GM18502 (cell line): ENCODE data around the gene CATSPER1.

Experiments
- ATAC-seq: cut with Tn5 transposase; IDR thresholded peaks from one replicate; pipeline ENCODE4 v1.9.1; 2021; ENCODE audit warnings: mild to moderate bottlenecking; ENCODE audit not compliant: unreplicated experiment, poor library complexity

The CATSPER1 gene

DNA sequence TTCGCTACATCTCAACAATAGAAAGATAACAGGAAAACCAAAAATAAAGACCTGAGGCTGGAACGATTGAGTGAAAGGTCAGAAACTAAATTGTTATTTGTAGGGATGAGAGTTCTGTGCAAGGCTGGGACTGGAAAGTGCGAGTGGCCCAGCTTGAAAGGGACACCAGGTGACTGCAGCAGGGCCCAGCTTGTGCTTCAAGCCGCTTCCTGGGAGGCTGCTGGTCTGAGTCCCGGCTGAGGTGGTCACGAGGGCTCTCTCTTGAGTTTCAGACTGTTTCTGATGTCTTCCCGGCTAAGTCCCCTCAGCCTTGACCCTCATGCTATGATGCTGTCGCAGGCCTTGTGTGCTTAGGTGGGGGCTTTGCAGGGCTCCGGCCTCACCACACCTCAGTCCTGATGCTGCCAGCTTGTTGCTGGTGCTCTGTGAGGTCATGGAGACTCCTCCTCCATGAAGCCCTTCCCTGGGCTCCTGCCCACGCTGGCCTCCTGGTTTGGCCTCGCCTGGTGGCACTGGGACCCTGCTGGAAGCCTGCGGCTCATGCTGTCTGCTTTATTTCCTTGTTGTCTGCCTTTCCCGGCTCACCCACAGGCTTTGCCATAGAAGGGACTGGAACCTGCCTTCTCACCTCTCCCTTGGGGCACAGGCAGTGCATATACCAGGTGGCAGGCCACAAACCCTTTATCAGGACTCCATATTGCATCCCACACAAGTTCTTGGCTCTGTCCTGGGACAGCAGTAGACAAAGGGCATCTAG is 20.0 kb downstream of the CATSPER1 start:
- ATAC-seq: no peak

DNA sequence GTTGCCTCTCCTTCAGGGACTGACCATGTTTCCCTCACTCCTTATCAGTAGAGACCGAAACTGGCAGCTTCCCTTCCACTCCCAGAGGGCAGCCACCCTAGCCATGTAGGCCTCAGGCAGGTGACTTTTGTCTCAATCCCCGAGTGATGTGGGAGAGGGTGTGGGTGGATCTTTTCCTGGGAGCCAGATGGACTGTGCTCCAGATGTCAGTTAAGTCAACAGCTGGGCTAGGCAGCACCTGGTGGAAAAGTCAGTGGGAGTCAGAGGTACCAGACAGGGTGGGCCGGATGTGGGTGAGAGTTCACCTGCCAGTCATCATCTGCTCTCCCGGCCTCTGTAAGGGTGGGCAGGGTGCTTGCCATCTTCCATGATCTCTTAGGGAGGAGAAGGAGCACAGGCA is 22.1 kb downstream of the CATSPER1 start:
- ATAC-seq: no peak

DNA sequence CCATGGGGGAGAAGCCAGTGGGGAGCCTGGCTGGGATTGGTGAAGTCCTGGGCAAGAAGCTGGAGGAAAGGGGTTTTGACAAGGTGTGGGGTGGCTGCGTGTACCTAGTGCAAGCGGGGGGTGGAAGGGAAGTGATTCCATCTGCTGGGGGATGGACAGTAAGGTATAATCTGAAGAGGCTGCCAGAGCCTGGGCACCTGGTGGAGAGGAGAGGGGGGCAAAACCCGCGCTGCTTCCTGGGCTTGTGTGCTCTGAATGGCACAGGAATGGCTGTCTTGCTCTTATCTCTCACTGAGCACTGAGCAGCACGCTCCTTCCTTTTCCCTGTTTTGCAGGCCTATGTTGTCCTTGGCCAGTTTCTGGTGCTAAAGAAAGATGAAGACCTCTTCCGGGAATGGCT is 23.0 kb downstream of the CATSPER1 start:
- ATAC-seq: no peak

DNA sequence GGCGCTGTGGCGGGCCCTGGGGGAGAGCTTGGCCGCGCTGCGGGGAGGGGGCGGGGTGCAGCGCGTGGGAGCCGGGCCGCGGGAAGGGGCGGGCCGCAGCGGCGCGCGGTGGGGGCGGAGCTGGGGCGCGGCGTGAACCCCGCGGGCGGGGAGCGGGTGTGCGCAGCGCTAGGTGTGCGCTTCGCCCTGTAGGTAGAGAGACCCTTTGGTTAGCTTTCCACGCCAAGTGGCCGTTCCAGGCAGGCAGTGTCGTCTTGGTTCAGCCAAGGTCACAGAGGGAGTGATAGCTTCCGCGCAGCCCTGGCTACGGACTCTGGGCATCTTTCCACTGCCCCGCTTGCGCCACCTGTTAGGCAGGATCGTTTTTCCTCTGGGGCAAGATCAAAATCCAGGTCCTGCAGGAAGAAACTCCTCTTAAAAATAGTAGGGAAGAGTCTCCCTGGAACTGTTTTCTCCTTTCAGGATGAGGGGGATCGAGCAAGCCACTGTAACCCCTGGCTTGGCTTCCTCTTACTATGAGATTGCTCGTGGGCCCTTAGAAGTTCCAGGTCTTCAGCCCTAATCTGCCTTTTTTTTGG is 23.5 kb downstream of the CATSPER1 start:
- ATAC-seq: peak; percentile 42

DNA sequence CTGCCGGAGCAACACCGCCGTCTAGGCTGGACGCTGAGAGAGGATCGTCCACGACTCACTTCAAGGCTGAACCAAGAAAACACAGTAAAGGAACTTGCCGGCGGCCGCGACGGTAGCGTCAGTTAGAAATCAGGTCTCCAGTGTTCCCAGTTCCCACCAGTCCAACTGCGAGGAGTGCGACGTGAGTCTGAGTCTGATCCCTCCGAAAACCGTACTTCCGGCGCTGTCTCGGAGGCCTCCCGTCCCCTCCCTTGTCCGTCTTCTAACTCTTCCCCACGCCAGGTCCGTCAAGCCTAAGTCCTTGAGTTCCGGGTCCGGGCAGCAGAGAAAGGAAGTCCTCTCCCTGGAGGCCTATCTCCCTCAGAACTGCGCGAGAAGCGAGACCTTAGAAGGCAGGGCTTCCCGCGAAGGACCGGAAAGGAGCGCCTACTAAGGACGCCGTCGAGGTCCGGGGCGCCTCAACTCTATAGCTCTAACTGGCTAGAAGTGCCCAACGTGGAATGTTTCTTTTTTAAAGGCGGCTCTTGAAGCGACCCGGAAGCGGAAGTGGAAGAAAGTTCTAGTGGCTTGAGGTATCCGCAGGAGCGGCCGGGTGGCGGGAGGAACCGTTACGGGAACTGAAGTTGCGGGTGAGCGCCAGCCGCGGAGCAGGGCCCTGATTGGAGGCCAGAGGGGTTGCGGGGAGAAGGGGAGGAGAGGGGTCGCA is 24.2 kb downstream of the CATSPER1 start, which contains the start of the genes BANF1 and EIF1AD:
TSS of gene BANF1 (plus strand) at position 562 of the 706 bp plus-strand sequence. CDS start 748 bp downstream, outside the sequence.
TSS of gene EIF1AD (minus strand) at position 216 of the 706 bp plus-strand sequence. CDS start 1,768 bp downstream, outside the sequence.
- peak; percentile 86 for ATAC-seq

DNA sequence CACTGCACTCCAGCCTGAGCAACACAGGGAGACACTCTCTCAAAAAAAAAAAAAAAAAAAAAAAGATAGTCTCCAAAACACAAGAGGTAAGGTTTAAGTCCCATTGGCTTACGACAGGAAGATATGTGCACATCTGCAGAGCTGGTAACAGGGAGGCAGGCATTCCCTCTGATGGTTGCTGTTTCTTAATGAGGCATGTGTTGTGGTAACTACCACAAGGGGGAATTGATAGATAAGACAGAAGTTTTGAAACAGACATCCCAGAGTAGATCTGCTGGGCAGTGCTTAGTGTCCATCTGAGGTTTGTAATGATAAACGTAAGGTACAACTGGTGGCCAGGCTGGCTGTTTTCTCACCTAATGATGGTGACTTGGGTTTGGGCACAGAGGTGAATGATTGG is 29.0 kb downstream of the CATSPER1 start:
- ATAC-seq: no peak

DNA sequence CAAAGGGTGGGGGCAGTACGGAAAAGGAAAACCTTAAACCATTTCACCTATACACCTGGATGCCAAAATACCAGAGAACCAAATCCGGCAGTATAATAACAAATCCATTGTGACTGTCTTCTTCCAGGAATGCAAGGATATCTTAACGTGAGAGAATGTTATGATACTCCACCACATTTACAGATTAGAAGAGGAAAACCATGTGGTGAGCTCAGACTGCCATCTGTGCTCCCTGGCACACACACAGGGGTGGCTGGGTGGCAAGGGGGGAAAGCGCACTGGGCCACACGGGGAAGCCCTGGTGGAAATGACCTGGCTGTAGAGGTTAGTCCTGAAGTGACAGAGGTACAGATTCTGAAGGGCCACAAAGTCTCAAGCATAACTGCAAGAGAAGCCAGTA is 34.2 kb downstream of the CATSPER1 start:
- ATAC-seq: no peak

DNA sequence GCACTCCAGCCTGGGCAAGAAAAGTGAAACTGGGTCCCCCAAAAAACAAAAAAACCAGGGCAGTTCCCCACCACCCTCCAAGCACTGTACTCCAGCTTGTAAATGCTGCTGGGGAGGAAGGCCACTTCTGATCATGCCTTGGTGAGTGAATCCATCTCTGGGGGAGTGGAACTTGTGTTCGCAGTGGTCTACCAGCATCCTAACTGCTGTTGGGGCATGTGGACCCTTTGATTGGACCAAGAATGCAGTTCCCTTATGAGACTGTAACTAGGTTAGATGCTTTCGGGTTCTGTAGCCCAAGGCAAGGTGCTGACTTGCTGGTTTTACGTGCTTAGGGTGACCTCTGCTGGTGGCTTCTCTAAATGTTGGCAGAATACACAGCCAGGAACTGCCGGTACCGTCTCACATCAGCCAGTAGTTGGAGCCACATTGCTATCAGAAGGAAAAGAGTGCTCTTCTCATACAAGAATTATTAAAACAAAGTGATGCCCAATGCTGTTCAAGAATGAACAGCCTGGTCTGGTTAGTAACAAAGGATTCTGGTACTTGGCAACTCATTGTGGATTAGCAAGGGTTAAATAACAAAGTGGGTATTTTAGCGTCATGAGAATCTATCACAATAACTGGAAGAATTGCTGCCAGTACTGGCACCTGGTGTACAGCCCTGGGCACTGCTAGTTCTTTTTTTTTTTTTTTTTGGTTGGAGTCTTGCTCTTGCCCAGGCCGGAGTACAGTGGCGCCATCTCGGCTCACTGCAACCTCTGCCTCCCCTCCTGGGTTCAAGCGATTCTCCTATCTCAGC is 37.3 kb downstream of the CATSPER1 start:
- ATAC-seq: peak; percentile 88

DNA sequence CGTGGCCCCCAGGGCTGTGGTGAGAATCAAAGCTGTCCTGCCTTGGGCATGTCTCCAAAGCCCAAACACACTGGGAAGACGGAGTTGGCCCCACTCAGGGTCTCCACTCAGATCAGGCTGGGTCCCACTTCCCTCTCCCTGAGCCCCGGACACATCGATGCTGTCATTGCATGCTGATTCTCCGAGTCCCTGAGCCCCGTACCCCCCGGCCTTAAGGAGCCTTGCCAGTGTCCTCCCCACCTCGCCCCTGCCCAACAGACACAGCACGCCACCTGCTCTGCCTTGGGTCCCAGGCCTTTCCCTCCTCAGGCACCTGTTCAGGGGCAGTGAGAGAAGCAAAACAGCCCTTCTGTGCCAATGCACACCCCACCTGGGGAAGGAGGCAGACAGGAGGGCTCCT is 38.9 kb downstream of the CATSPER1 start:
- no peak for ATAC-seq

DNA sequence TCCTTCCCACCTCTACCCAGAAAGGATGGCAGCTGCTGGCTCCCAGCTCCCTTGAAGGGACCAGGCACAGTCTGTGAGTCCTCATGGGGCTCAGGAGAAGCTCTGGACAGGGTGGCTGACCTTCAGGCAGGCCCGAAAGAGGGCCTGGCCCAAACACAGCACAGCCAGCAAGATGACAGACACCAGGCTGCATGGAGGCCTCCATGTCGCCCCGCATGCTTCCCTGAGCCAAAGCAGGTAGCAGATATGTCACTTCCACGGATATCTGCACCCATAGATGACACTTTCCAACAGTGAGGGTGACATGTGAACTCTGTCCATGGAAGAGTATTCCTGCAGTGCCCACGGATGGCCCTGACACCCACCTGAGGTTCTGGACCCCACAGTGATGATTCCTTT is 42.7 kb downstream of the CATSPER1 start:
- ATAC-seq: no peak

DNA sequence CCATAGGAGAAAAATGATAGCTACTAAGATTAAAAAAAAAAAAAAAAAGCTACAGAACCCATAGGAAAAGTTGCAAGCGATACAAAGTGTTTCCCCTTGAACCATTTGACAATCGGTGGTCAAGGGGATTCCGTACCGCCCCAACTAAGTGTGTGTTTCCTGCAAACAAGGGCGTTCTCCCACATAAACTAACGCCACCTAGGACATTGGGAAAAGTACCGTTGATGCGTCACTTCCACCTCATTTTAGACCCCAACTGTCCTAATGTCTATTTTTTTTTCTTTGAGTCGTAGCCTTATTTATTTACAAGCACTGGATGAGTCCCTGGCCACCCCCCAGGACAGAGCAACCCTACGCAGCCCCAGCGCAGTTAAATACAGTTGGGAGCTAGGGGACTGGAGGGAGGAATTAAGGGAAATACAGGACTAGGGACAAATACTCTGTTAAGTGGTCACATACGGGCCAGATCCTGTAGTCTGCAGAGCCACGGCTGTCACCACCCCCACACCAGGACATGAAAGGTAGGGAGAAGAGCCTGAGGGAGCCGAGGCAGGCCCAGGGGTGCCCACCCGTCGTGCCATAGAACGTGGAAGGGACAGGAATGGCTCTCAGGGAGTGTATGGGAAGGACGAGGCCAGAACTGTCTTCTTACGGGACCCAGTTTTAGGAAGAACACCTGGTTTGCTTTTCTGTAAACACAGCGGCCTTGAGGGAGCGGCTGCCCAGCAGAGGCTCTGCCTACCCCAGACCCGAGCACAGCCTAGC is 43.3 kb downstream of the CATSPER1 start:
- no peak for ATAC-seq

DNA sequence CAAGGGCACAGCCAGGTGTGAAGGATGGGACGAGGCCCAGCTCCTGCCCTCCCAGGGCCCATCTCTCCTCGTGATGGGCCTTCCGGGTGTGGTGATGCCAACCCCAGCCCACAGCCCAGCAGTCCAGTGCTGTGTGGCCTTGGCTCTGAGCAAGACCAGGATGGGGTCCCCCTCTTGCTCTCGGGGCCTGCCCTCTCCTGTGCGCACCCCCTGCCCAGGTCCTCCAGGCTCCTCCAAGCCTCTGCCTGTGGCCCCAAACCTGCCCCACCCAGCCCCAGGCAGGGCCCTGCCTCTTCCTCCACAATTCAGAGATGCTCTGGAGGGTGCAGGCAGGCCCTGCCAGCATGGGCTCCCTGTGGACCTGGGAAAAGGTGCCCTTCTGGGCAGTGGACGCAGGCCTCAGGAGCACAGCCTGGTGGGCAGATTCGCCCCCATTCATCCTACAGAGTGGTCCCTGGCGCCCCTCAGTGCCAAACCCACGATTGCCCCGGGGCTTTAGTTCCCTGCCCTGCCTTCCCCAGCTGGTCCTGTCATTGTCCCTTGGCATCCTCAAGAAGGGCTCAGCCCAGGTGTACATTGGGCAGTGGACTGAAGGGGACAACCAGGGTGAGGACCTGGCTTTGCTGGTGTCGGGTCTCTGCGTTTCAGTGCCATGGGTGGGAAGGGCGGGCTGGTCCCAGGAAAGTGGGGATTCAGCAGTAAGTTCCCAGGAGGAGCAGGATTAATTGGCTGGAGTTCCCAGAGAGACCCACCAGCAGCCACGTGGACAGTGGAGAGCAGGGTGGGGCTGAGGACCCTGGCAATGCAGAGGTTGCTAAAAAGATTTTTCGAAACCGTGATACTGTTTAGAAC is 44.1 kb downstream of the CATSPER1 start:
- ATAC-seq: no peak

DNA sequence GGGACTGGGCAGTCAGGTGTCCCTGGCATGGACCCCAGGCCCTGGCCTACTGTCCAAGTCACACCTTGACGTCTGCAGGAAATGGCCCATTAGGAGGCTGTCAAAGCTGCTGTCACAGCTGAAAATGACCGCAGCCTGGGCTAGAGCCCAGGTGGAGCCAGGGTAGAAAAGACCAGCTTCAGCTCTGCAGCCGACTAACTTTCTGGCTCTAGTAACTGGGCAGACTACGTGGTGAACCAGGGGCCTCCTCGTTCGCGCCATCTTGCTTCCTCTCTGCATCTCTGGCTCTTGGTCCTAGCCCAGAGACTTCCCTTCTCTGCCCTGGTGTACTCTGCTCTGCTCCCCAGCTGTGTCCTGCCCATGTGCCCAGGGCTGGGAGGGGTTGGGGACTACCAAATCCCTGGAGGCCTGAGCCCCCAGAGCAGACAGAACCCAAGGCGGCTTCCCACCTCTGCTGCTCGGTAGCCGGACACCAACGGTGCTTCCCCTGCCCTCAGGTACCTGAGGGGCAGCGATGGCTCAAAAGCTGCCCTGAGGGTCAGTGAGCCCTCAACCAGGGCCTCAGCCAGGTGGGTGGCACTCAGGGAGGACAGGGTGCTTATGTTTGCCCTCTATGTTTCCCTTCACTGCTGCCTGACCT is 45.1 kb downstream of the CATSPER1 start:
- ATAC-seq: no peak

DNA sequence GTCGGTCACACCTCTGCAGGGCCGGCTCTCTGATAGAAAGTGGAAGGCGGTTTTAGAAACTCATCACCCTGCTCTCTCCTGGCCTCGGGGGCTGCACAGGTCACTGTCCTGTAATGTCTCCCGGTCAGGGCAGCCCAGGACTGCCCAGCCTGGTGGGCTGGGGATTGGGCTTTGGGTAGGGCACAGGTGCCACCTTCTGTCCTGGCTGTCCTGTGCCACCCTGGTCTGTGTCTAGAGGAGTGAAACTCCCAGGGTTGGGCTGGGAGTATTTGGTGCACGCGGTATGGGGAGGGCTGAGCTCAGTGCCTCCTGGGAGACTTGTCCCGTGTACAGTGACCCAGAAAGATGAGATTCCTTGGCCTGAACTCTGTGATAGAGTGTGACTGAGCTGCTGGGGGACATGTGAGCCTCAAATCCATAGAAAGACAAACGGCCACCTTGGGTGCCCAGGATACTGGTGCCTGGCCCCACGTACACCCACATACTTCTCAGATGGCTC is 47.0 kb downstream of the CATSPER1 start:
- ATAC-seq: no peak

DNA sequence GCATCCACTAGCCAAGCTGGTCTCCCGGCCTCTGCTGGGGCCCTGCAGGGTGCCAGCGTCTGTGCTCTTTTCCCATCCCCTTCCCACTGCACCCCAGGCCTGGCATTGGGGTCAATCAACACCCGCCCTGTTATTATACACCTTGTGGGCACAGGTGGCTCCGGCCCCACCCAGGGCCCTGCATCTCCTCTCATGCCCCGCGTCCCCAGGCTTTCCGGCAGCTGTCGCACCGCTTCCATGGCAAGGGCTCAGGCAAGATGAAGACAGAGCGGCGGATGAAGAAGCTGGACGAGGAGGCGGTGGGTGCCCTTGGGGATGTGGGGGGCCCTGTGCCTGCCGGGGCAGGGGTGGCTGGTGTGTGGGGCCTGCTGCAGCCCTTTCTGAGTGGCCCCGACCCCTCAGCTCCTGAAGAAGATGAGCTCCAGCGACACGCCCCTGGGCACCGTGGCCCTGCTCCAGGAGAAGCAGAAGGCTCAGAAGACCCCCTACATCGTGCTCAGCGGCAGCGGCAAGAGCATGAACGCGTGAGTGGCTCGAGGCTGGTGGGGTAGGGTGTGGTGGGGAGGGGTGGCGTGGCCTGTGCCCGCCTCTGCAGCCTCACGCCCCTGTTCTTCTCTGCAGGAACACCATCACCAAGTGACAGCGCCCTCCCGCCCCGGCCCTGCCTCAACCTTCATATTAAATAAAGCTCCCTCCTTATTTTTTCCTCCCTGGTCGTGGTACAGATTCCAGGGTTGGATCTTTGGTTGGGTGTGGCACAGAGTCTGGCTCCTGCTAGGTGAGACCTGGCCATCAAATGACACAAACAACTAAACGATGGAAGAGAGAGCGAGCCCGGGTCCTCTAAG is 47.7 kb downstream of the CATSPER1 start:
- no peak for ATAC-seq

DNA sequence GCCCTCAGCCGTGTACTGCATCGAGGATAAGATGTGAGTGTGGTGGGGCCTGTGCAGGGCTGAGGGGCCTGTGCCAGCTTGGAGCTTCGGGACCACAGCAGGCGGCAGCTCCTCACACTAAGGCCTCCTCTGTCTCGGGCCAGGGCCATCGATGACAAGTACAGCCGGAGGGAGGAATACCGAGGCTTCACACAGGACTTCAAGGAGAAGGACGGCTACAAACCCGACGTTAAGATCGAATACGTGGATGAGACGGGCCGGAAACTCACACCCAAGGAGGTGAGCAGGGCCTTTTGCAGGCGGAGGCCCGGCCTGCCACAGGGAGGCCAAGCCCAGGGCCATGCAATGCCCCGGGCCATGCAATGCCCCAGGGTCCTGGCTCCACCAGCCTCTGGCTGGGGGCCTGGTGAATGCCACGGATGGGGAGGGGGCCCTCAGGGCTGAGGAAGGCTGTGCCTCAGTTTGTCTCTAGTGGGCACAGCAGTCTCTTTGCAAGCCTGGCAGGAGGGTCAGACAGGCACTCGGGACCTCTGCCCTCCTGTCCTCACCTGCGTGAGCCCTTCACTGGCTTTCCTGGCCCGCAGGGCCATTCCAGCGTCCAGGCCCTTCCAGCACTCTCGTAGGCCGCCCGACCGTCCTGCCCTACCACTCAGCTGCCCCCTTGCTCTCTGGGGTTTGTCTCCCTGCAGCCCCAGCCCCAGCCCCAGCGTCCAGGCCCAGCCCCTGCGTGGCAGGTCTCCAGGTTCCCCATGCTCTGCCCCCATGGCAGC is 48.5 kb downstream of the CATSPER1 start:
- no peak for ATAC-seq
